Sigmoid colon (tissue), 4 donors: ENCODE data around the gene FUOM.

ENCODE experiments used
- CTCF ChIP-seq, 4 experiments: fragments of 450-650 bp in 3 of 4; fragments of 200-600 bp in 1 of 4; IDR thresholded peaks; one replicate each; pipeline ENCODE4 v1.5.1; 2016 to 2019; ENCODE audit warnings: antibody characterized with exemption in 4 of 4, mild to moderate bottlenecking in 3 of 4, moderate library complexity in 2 of 4
- POLR2AphosphoS5 ChIP-seq, 4 donors: sonication (generic); formaldehyde crosslinking; IDR thresholded peaks; one replicate each; pipeline ENCODE4 v1.6.1; 2017; ENCODE audit warnings: antibody characterized with exemption in 4 of 4

GRCh38 chr10:133306097-133306476 is 51.7 kb downstream of the FUOM start:
- TF ChIP-seq CTCF (IDR thresholded peaks at IDR 0.05) (no peak), POLR2AphosphoS5 (IDR thresholded peaks at IDR 0.05) (no peak)
